Measurements from ENCODE around the gene GDAP2.

GRCh38 chr1:117860896-117861610 lies 68.4 kb downstream of the GDAP2 start:
- TF ChIP-seq ARNTL (CRISPR knock-in tag; IDR thresholded peaks at IDR 0.05; ENCODE audit: borderline replicate concordance, low read depth) (no peak), ZFP3 (CRISPR knock-in tag; IDR thresholded peaks at IDR 0.05) (no peak), ZC3H10 (CRISPR knock-in tag; IDR thresholded peaks at IDR 0.05) (no peak), ZNF565 (CRISPR knock-in tag; conservative IDR thresholded peaks at IDR 0.05; ENCODE audit: low read depth) (no peak), RARB (CRISPR knock-in tag; IDR thresholded peaks at IDR 0.05) (no peak), TCF4 (CRISPR knock-in tag; IDR thresholded peaks at IDR 0.05; ENCODE audit: borderline replicate concordance) (no peak), ZNF8 (CRISPR knock-in tag; IDR thresholded peaks at IDR 0.05) (no peak), ZFP30 (CRISPR knock-in tag; IDR thresholded peaks at IDR 0.05) (no peak), PATZ1 (CRISPR knock-in tag; IDR thresholded peaks at IDR 0.05; ENCODE audit: borderline replicate concordance) (no peak), PPARA (CRISPR knock-in tag; IDR thresholded peaks at IDR 0.05; ENCODE audit: borderline replicate concordance) (no peak)

All from SK-N-SH treated with all-trans-retinoic acid at 6 μM for 48 hours (cell line).